Smooth muscle cell (in vitro differentiated cells): ENCODE results near the gene AUTS2. TPM values are rescaled to one million over a fixed set of nuclear protein-coding genes. Genes with fewer than 3 reads are reported as not detected.

Experiments used
- DNase-seq: peaks from one replicate; lab custom pipeline; 2025; ENCODE audit not compliant: unreplicated experiment; lab: John Stamatoyannopoulos, UW
- H2AFZ ChIP-seq: fragments of 200-600 bp; sonication (generic); 2 replicates; pipeline ENCODE4 v1.6.0; 2016; ENCODE audit warnings: antibody characterized with exemption, low read depth, mild to moderate bottlenecking
- H3F3A ChIP-seq: fragments of 200-600 bp; sonication (generic); 2 replicates; pipeline ENCODE4 v1.6.0; 2017; ENCODE audit warnings: antibody characterized with exemption, low read depth
- H3K27ac ChIP-seq: fragments of 200-600 bp; sonication (generic); 2 replicates; pipeline ENCODE4 v1.5.1; 2016; ENCODE audit warnings: low read depth, mild to moderate bottlenecking
- H3K27me3 ChIP-seq: fragments of 200-600 bp; sonication (generic); 2 replicates; pipeline ENCODE4 v1.6.1; 2016; ENCODE audit warnings: low read depth, mild to moderate bottlenecking
- H3K36me3 ChIP-seq: fragments of 200-600 bp; sonication (generic); 2 replicates; pipeline ENCODE4 v1.5.1; 2016; ENCODE audit warnings: low read depth
- H3K4me1 ChIP-seq: fragments of 200-600 bp; sonication (generic); 2 replicates; pipeline ENCODE4 v1.5.1; 2016; ENCODE audit warnings: low read depth
- H3K4me2 ChIP-seq: fragments of 200-600 bp; sonication (generic); 2 replicates; pipeline ENCODE4 v1.6.0; 2016; ENCODE audit warnings: mild to moderate bottlenecking
- H3K4me3 ChIP-seq: fragments of 200-600 bp; sonication (generic); 2 replicates; pipeline ENCODE4 v1.5.1; 2016; ENCODE audit warnings: mild to moderate bottlenecking
- H3K79me2 ChIP-seq: fragments of 200-600 bp; sonication (generic); 2 replicates; pipeline ENCODE4 v1.6.0; 2016; ENCODE audit warnings: low read depth, mild to moderate bottlenecking
- H3K9ac ChIP-seq: fragments of 200-600 bp; sonication (generic); 2 replicates; pipeline ENCODE4 v1.6.0; 2016; ENCODE audit warnings: low read depth
- H3K9me3 ChIP-seq: fragments of 200-600 bp; sonication (generic); replicated peaks from 2 replicates; pipeline ENCODE4 v1.5.1; 2016; ENCODE audit warnings: low read depth
- H4K20me1 ChIP-seq: fragments of 200-600 bp; sonication (generic); 2 replicates; pipeline ENCODE4 v1.6.0; 2016; ENCODE audit warnings: low read depth
- WGBS: methylation state at CpG from one replicate; pipeline ENCODE4 v1.1.7; 2016; ENCODE audit warnings: low lambda C conversion rate; 5-methylcytosine and 5-hydroxymethylcytosine counted together
- polyA plus RNA-seq: library from polyadenylated mRNA; unstranded; fragments of >200 nt; fragmentation: Nextera tagmentation; extraction: Ambion mirVana; gene quantifications from 2 replicates; pipeline ENCODE4 v1.2.1, GENCODE V29; 2016
- total RNA-seq: library from RNA; depleted of rRNA; stranded (reverse); fragments of >200 nt; gene quantifications from 2 replicates; pipeline ENCODE4 v1.2.3, GENCODE V29; 2014
- TF ChIP-seq, protein P1 (sequence below): fragments of 200-600 bp; sonication (generic); IDR thresholded peaks from 2 replicates; pipeline ENCODE4 v1.5.1; 2017; ENCODE audit warnings: borderline replicate concordance, mild to moderate bottlenecking, antibody characterized with exemption; ENCODE audit not compliant: insufficient read depth, poor library complexity, severe bottlenecking

Gene AUTS2
- total and polyA plus RNA-seq, 2 experiments from 2014 or later: 6.5 to 8.6 TPM

DNA sequence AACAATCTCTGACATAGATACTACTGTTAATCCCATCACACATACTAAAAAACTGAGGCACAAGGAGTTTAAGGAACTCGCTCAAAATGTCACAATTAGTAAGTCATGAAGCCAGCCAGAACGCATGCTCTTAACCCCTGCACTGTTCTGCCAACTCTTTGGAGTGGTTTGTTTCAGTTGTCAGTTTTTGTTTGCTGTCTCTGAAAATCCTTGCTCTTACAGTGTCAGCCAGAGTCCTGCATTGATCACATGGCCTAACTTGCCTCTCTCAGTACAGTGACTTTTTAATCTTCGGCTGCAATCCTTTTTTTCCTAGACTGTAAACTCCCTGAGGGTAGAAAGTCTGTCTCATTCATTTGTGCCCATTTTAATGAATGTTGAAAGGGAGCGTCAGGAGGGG lies 753.8 kb downstream of the AUTS2 start:
- peaks cover 31% of the 10 kb centered on the region for H3K4me1 ChIP-seq

DNA sequence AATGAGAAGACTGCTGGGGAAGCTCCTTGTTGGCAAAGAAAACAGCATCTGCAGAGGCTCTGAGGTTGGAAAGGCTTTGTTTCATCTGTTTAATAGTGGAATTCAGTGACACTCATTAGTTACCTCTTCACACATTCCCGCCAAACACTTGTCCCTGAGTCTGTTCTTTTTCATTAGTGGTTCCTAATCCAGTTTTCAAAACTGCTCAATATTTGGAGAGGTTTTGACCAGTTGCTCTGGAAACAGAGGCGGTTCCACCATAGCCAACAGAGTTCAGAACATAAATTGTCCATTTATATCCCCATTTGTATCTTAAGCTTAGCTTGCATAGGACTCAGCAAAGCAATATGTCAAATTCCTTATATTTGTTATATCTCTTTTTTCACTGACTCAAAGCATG lies 754.6 kb downstream of the AUTS2 start:
- TF ChIP-seq, protein P1, sequence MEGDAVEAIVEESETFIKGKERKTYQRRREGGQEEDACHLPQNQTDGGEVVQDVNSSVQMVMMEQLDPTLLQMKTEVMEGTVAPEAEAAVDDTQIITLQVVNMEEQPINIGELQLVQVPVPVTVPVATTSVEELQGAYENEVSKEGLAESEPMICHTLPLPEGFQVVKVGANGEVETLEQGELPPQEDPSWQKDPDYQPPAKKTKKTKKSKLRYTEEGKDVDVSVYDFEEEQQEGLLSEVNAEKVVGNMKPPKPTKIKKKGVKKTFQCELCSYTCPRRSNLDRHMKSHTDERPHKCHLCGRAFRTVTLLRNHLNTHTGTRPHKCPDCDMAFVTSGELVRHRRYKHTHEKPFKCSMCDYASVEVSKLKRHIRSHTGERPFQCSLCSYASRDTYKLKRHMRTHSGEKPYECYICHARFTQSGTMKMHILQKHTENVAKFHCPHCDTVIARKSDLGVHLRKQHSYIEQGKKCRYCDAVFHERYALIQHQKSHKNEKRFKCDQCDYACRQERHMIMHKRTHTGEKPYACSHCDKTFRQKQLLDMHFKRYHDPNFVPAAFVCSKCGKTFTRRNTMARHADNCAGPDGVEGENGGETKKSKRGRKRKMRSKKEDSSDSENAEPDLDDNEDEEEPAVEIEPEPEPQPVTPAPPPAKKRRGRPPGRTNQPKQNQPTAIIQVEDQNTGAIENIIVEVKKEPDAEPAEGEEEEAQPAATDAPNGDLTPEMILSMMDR: no peak
- no peak overlapping the region for H3K4me3 ChIP-seq
- H4K20me1 ChIP-seq: no peaks in the 10 kb centered on the region
- H3K27me3 ChIP-seq: no peaks in the 10 kb centered on the region
- no peak overlapping the region for H3K4me2 ChIP-seq
- H3K79me2 ChIP-seq: no peaks in the 10 kb centered on the region
- H2AFZ ChIP-seq: no peak overlapping the region
- H3K27ac ChIP-seq: no peak overlapping the region
- H3K9me3 ChIP-seq: no peaks in the 10 kb centered on the region
- H3F3A ChIP-seq: no peaks in the 10 kb centered on the region
- H3K4me1 ChIP-seq: peaks cover 31% of the 10 kb centered on the region
- DNase-seq: no peak
- no peaks in the 10 kb centered on the region for H3K36me3 ChIP-seq
- 94% methylated on average over 2 of the region's 2 CpGs for WGBS
- no peak overlapping the region for H3K9ac ChIP-seq

More for the DNA sequence above, 753.8 kb downstream of the AUTS2 start:
- H3K4me3 ChIP-seq: no peak overlapping the region
- no peaks in the 10 kb centered on the region for H3K79me2 ChIP-seq
- H3F3A ChIP-seq: no peaks in the 10 kb centered on the region
- no peaks in the 10 kb centered on the region for H3K9me3 ChIP-seq
- no peaks in the 10 kb centered on the region for H3K27me3 ChIP-seq
- WGBS: 64% methylated on average over 4 of the region's 4 CpGs
- no peak overlapping the region for H3K9ac ChIP-seq
- TF ChIP-seq, protein P1: no peak
- no peak overlapping the region for H3K4me2 ChIP-seq
- DNase-seq: no peak
- H2AFZ ChIP-seq: no peak overlapping the region
- H3K36me3 ChIP-seq: no peaks in the 10 kb centered on the region
- H3K27ac ChIP-seq: no peak overlapping the region
- no peaks in the 10 kb centered on the region for H4K20me1 ChIP-seq

- TF ChIP-seq, protein P1: no peak
Observed at GRCh38 chr7:70353330-70353945, 755.2 kb downstream of the AUTS2 start.

GRCh38 chr7:70353946-70354335 lies 755.7 kb downstream of the AUTS2 start:
- DNase-seq: no peak
- Histone ChIP-seq H3K4me3 (no peak overlapping the region), H3K27ac (no peak overlapping the region), H3K9ac (no peak overlapping the region), H3K4me2 (no peak overlapping the region), H3K36me3 (no peaks in the 10 kb centered on the region), H3K27me3 (no peaks in the 10 kb centered on the region), H3K4me1 (peaks cover 31% of the 10 kb centered on the region), H2AFZ (no peak overlapping the region), H3K9me3 (no peaks in the 10 kb centered on the region), H4K20me1 (no peaks in the 10 kb centered on the region), H3F3A (no peaks in the 10 kb centered on the region), H3K79me2 (no peaks in the 10 kb centered on the region)
- 36% methylated on average over 4 of the region's 4 CpGs for WGBS
- TF ChIP-seq, protein P1: no peak

More at GRCh38 chr7:70353330-70353945, 755.2 kb downstream of the AUTS2 start:
- no peak overlapping the region for H2AFZ ChIP-seq
- H3K9ac ChIP-seq: no peak overlapping the region
- H3F3A ChIP-seq: no peaks in the 10 kb centered on the region
- WGBS: 41% methylated on average over 2 of the region's 2 CpGs
- no peaks in the 10 kb centered on the region for H4K20me1 ChIP-seq
- no peak overlapping the region for H3K4me3 ChIP-seq
- H3K27ac ChIP-seq: no peak overlapping the region
- no peak for DNase-seq
- no peak overlapping the region for H3K4me2 ChIP-seq
- no peaks in the 10 kb centered on the region for H3K36me3 ChIP-seq
- H3K4me1 ChIP-seq: peaks cover 31% of the 10 kb centered on the region
- no peaks in the 10 kb centered on the region for H3K79me2 ChIP-seq
- no peaks in the 10 kb centered on the region for H3K9me3 ChIP-seq
- H3K27me3 ChIP-seq: no peaks in the 10 kb centered on the region
